ENCODE results near the gene PTCHD1. TPM values are rescaled to one million over a fixed set of nuclear protein-coding genes. Genes with fewer than 3 reads are reported as not detected.

The PTCHD1 gene
- total and polyA plus RNA-seq, 10 of the 15 experiments (the other 5 are each of a cell fraction or from before 2014, with no cell fraction given), result not detected

GRCh38 chrX:23435575-23435974, 100.9 kb downstream of the PTCHD1 start:
- H4K20me1 ChIP-seq (ENCODE audit: control insufficient read depth, insufficient read depth), result no peaks in the 10 kb centered on the region
- CTCF ChIA-PET, result no interaction called here
- no TSS peak for BruUV-seq (replicated peaks)
- no peak overlapping the region for H3K4me2 ChIP-seq (ENCODE audit: control insufficient read depth, insufficient read depth)
- 30% methylated on average over 2 of the region's 2 CpGs for WGBS (ENCODE audit: insufficient coverage, insufficient replicate concordance, low lambda C conversion rate, missing lambda C conversion rate)
- RAD21 ChIA-PET (ENCODE audit: unreplicated experiment), result no interaction called here
- POLR2A ChIA-PET, result no interaction called here
- no peak for TF ChIP-seq SREBF1 (IDR thresholded peaks at IDR 0.05; ENCODE audit: low read length)
- TF ChIP-seq FOXK2 (IDR thresholded peaks at IDR 0.05), result no peak
- TF ChIP-seq NFIC (IDR thresholded peaks at IDR 0.05; ENCODE audit: low read depth, low read length), result no peak
- no peak for TF ChIP-seq STAT3 (IDR thresholded peaks at IDR 0.05; ENCODE audit: low read depth, low read length)
- no peak for TF ChIP-seq BACH1 (IDR thresholded peaks at IDR 0.05; ENCODE audit: borderline replicate concordance)
- TF ChIP-seq NRF1 (conservative IDR thresholded peaks at IDR 0.05; ENCODE audit: low read depth, low read length), result no peak
- no peak for TF ChIP-seq KAT2A (conservative IDR thresholded peaks at IDR 0.05; ENCODE audit: control insufficient read depth, low read depth, low read length)
- no peak for TF ChIP-seq SRF (IDR thresholded peaks at IDR 0.05; ENCODE audit: low read depth in 2 of 2, low read length in 2 of 2)
- SMC1A ChIA-PET (ENCODE audit: uncharacterized antibody, unreplicated experiment), result no interaction called here
- DNase-seq (ENCODE audit: low read depth, low spot score) (no peak), ATAC-seq (no peak), FAIRE-seq (no peak)
- H3K27ac ChIP-seq (ENCODE audit: control insufficient read depth, insufficient read depth), result no peak overlapping the region
- no peaks in the 10 kb centered on the region for H3K9me3 ChIP-seq (replicated peaks; ENCODE audit: control insufficient read depth, insufficient read depth, low read length)
- no peak overlapping the region for H2AFZ ChIP-seq (ENCODE audit: control insufficient read depth, low read depth, low read length)
- no peak overlapping the region for H3K4me3 ChIP-seq
- intact Hi-C loops (cut with micrococcal nuclease; ENCODE audit: unreplicated experiment), result no loop called here
- in situ Hi-C loops (cut with MboI), result no loop called here
- H3K36me3 ChIP-seq (ENCODE audit: control insufficient read depth in 2 of 2, insufficient read depth in 2 of 2, low read length in 1 of 2), result no peaks in the 10 kb centered on the region
- H3K4me1 ChIP-seq (ENCODE audit: control insufficient read depth, insufficient read depth, low read length), result no peaks in the 10 kb centered on the region
- H3K79me2 ChIP-seq (ENCODE audit: control insufficient read depth, insufficient read depth, low read length), result no peaks in the 10 kb centered on the region
- H3K9ac ChIP-seq (ENCODE audit: control insufficient read depth, insufficient read depth, low read length), result no peak overlapping the region
- no peaks in the 10 kb centered on the region for H3K27me3 ChIP-seq (replicated peaks in 1 of 2; ENCODE audit: control insufficient read depth in 2 of 2, insufficient read depth in 2 of 2, low read length in 1 of 2)

- DNase-seq (ENCODE audit: low read depth, low spot score), result no peak
- no TSS peak for BruUV-seq (replicated peaks)
- no peak for ATAC-seq
- H3K9me3 ChIP-seq (replicated peaks; ENCODE audit: control insufficient read depth, insufficient read depth, low read length), result no peaks in the 10 kb centered on the region
- H3K27me3 ChIP-seq (replicated peaks in 1 of 2; ENCODE audit: control insufficient read depth in 2 of 2, insufficient read depth in 2 of 2, low read length in 1 of 2), result no peaks in the 10 kb centered on the region
- CTCF ChIA-PET, result no interaction called here
- H3K36me3 ChIP-seq (ENCODE audit: control insufficient read depth in 2 of 2, insufficient read depth in 2 of 2, low read length in 1 of 2), result no peaks in the 10 kb centered on the region
- H3K9ac ChIP-seq (ENCODE audit: control insufficient read depth, insufficient read depth, low read length), result no peak overlapping the region
- no peak overlapping the region for H2AFZ ChIP-seq (ENCODE audit: control insufficient read depth, low read depth, low read length)
- intact Hi-C loops (cut with micrococcal nuclease; ENCODE audit: unreplicated experiment), result no loop called here
- H3K27ac ChIP-seq (ENCODE audit: control insufficient read depth, insufficient read depth), result no peak overlapping the region
- no peak for FAIRE-seq
- RAD21 ChIA-PET (ENCODE audit: unreplicated experiment), result no interaction called here
- no peak overlapping the region for H3K4me3 ChIP-seq
- in situ Hi-C loops (cut with MboI), result no loop called here
- no peak overlapping the region for H3K4me2 ChIP-seq (ENCODE audit: control insufficient read depth, insufficient read depth)
- no peaks in the 10 kb centered on the region for H3K4me1 ChIP-seq (ENCODE audit: control insufficient read depth, insufficient read depth, low read length)
- POLR2A ChIA-PET, result no interaction called here
- no peaks in the 10 kb centered on the region for H3K79me2 ChIP-seq (ENCODE audit: control insufficient read depth, insufficient read depth, low read length)
- no peaks in the 10 kb centered on the region for H4K20me1 ChIP-seq (ENCODE audit: control insufficient read depth, insufficient read depth)
- WGBS (ENCODE audit: insufficient coverage, insufficient replicate concordance, low lambda C conversion rate, missing lambda C conversion rate), result 0% methylated on average over 1 of the region's 1 CpG
- SMC1A ChIA-PET (ENCODE audit: uncharacterized antibody, unreplicated experiment), result no interaction called here
- TF ChIP-seq HDAC2 (IDR thresholded peaks at IDR 0.05) (no peak), MTA3 (IDR thresholded peaks at IDR 0.05; ENCODE audit: borderline replicate concordance, low read length) (no peak), ESRRA (IDR thresholded peaks at IDR 0.05; ENCODE audit: low read length) (no peak), KLF5 (IDR thresholded peaks at IDR 0.05; ENCODE audit: partially characterized antibody) (no peak), MAX (IDR thresholded peaks at IDR 0.05; ENCODE audit: low read depth, low read length) (no peak), EZH2 (IDR thresholded peaks at IDR 0.05; ENCODE audit: borderline replicate concordance, control insufficient read depth, low read depth, low read length) (no peak), BCL3 (IDR thresholded peaks at IDR 0.05; ENCODE audit: borderline replicate concordance, insufficient read depth, low read depth, low read length, poor library complexity, severe bottlenecking) (no peak), USF1 (IDR thresholded peaks at IDR 0.05; ENCODE audit: borderline replicate concordance, extremely low read length, insufficient read depth, low read depth, low read length) (no peak)
These were observed 102.2 kb downstream of the PTCHD1 start for GRCh38 chrX:23436875-23437274.

Measured in GM12878 (cell line).